HEK293T (cell line): Measurements from ENCODE around the gene MYO1B.

ENCODE experiments used
- CTCF ChIA-PET: fragments of 350-600 bp; formaldehyde crosslinking; extraction: SDS; loops from one replicate; lab custom pipeline; 2021; ENCODE audit warnings: antibody characterized with exemption, inconsistent platforms; lab: Yijun Ruan, JAX
- POLR2A ChIA-PET: fragments of 350-600 bp; formaldehyde crosslinking; extraction: SDS; loops from one replicate; lab custom pipeline; 2020; ENCODE audit warnings: antibody characterized with exemption, inconsistent platforms; lab: Yijun Ruan, JAX
- DNase-seq: peaks from one replicate; pipeline ENCODE4 v3.0.0; 2012; ENCODE audit warnings: mixed read lengths; ENCODE audit errors: extremely low spot score
- ARNT ChIP-seq: fragments of 450-650 bp; IDR thresholded peaks from 2 replicates; pipeline ENCODE4 v1.6.1; 2017; ENCODE audit warnings: mild to moderate bottlenecking
- BHLHE40 ChIP-seq: fragments of 450-650 bp; IDR thresholded peaks from 2 replicates; pipeline ENCODE4 v1.6.1; 2016; ENCODE audit warnings: mild to moderate bottlenecking, moderate library complexity, borderline replicate concordance
- CTBP1 ChIP-seq: fragments of 450-650 bp; IDR thresholded peaks from 2 replicates; pipeline ENCODE4 v1.6.1; 2016; ENCODE audit warnings: borderline replicate concordance
- ELF4 ChIP-seq: fragments of 450-650 bp; IDR thresholded peaks from 2 replicates; pipeline ENCODE4 v1.6.1; 2017; ENCODE audit warnings: antibody characterized with exemption
- FOXA1 ChIP-seq: fragments of 450-650 bp; IDR thresholded peaks from 2 replicates; pipeline ENCODE4 v1.6.1; 2016; ENCODE audit warnings: mild to moderate bottlenecking
- FOXK2 ChIP-seq: fragments of 450-650 bp; IDR thresholded peaks from 2 replicates; pipeline ENCODE4 v1.6.1; 2016; ENCODE audit warnings: mild to moderate bottlenecking
- FOXM1 ChIP-seq: fragments of 450-650 bp; IDR thresholded peaks from 2 replicates; pipeline ENCODE4 v1.6.1; 2017; ENCODE audit warnings: mild to moderate bottlenecking, borderline replicate concordance
- HDGF ChIP-seq: fragments of 450-650 bp; IDR thresholded peaks from 2 replicates; pipeline ENCODE4 v1.6.1; 2017; ENCODE audit warnings: antibody characterized with exemption, borderline replicate concordance
- L3MBTL2 ChIP-seq: fragments of 450-650 bp; conservative IDR thresholded peaks from 2 replicates; pipeline ENCODE4 v1.6.1; 2016; ENCODE audit warnings: mild to moderate bottlenecking
- LEF1 ChIP-seq: fragments of 450-650 bp; IDR thresholded peaks from 2 replicates; pipeline ENCODE4 v1.6.1; 2017; ENCODE audit warnings: mild to moderate bottlenecking, borderline replicate concordance
- NFRKB ChIP-seq: fragments of 450-650 bp; IDR thresholded peaks from 2 replicates; pipeline ENCODE4 v1.6.1; 2016; ENCODE audit warnings: mild to moderate bottlenecking, moderate library complexity
- PKNOX1 ChIP-seq: fragments of 450-650 bp; IDR thresholded peaks from 2 replicates; pipeline ENCODE4 v1.6.1; 2016
- SP1 ChIP-seq: fragments of 450-650 bp; IDR thresholded peaks from 2 replicates; pipeline ENCODE4 v1.6.1; 2017
- SUZ12 ChIP-seq: fragments of 450-650 bp; IDR thresholded peaks from 2 replicates; pipeline ENCODE4 v1.6.1; 2016; ENCODE audit warnings: mild to moderate bottlenecking
- TARDBP ChIP-seq: fragments of 450-650 bp; IDR thresholded peaks from 2 replicates; pipeline ENCODE4 v1.6.1; 2016
- ZNF384 ChIP-seq: fragments of 450-650 bp; IDR thresholded peaks from 2 replicates; pipeline ENCODE4 v1.6.1; 2016

Gene MYO1B

GRCh38 chr2:191296083-191297006 is 51.1 kb downstream of the MYO1B start:
- TF ChIP-seq NFRKB (no peak), LEF1 (no peak), PKNOX1 (no peak), BHLHE40 (no peak)
- ChIA-PET CTCF (no interaction called here), POLR2A (no interaction called here)
- no peak for DNase-seq

GRCh38 chr2:191297033-191297432 is 51.8 kb downstream of the MYO1B start:
- CTCF ChIA-PET, result no interaction called here
- TF ChIP-seq FOXA1 (no peak), L3MBTL2 (no peak), SUZ12 (no peak), SP1 (no peak), HDGF (no peak), FOXK2 (no peak), TARDBP (no peak), FOXM1 (no peak), CTBP1 (no peak)
- DNase-seq, result no peak
- POLR2A ChIA-PET, result no interaction called here

- DNase-seq, result no peak
- TF ChIP-seq PKNOX1 (no peak), FOXA1 (no peak), LEF1 (no peak)
- ChIA-PET CTCF (no interaction called here), POLR2A (no interaction called here)
Measured at GRCh38 chr2:191298306-191298705, 53.1 kb downstream of the MYO1B start.

- TF ChIP-seq CTBP1 (no peak), ELF4 (no peak), PKNOX1 (no peak), HDGF (no peak), SP1 (no peak), L3MBTL2 (no peak), NFRKB (no peak), FOXM1 (no peak), ARNT (no peak), FOXA1 (no peak), LEF1 (no peak), SUZ12 (no peak), TARDBP (no peak)
- POLR2A ChIA-PET, result no interaction called here
- CTCF ChIA-PET, result no interaction called here
- no peak for DNase-seq
Measured at GRCh38 chr2:191299010-191299409, 53.8 kb downstream of the MYO1B start.

- no peak for DNase-seq
- ChIA-PET CTCF (interaction anchor here (1.0 kb wide), 1 partner anchor 17 kb away, joined by 3 read pairs; no protein-coding TSS in a partner anchor), POLR2A (interaction anchor here (0.6 kb wide), 1 partner anchor 363 kb away, joined by 3 read pairs; no protein-coding TSS in a partner anchor)
- no peak for TF ChIP-seq HDGF
- TF ChIP-seq FOXM1, result no peak
- no peak for TF ChIP-seq NFRKB
- TF ChIP-seq CTBP1, result no peak
- TF ChIP-seq L3MBTL2, result no peak
- no peak for TF ChIP-seq FOXA1
- TF ChIP-seq ZNF384, result no peak
- no peak for TF ChIP-seq ELF4
- TF ChIP-seq ARNT, result no peak
- TF ChIP-seq SUZ12, result no peak
- TF ChIP-seq SP1, result no peak
- TF ChIP-seq PKNOX1, result no peak
- TF ChIP-seq FOXK2, result no peak
- TF ChIP-seq TARDBP, result no peak
- TF ChIP-seq LEF1, result no peak
- no peak for TF ChIP-seq BHLHE40
Measured at GRCh38 chr2:191299866-191300265, 54.7 kb downstream of the MYO1B start.

- TF ChIP-seq HDGF, result no peak
- TF ChIP-seq ELF4, result no peak
- no peak for TF ChIP-seq ARNT
- no peak for TF ChIP-seq BHLHE40
- no peak for TF ChIP-seq CTBP1
- no peak for TF ChIP-seq FOXK2
- TF ChIP-seq ZNF384, result no peak
- TF ChIP-seq FOXM1, result no peak
- no peak for TF ChIP-seq L3MBTL2
- TF ChIP-seq NFRKB, result no peak
- no peak for TF ChIP-seq LEF1
- no peak for TF ChIP-seq FOXA1
- no peak for TF ChIP-seq PKNOX1
- no peak for TF ChIP-seq SP1
- no peak for DNase-seq
- POLR2A ChIA-PET, result no interaction called here
- CTCF ChIA-PET, result interaction anchor here (1.0 kb wide), 1 partner anchor 49 kb away, joined by 4 read pairs; no protein-coding TSS in a partner anchor
Measured at GRCh38 chr2:191301971-191302370, 56.8 kb downstream of the MYO1B start.
